Activated naive CD8-positive, alpha-beta T cell treated with anti-CD3 and anti-CD28 coated beads for 36 hours (primary cell): ENCODE measurements around the gene IFIH1. TPM values are rescaled to one million over a fixed set of nuclear protein-coding genes. Genes with fewer than 3 reads are reported as not detected.

ENCODE experiments used
- DNase-seq: peaks from one replicate; pipeline ENCODE4 v3.0.0; 2021
- H3K27ac Mint-ChIP-seq: one replicate; pipeline ENCODE4 v1.8.0; 2022; ENCODE audit warnings: mild to moderate bottlenecking, moderate library complexity, mixed read lengths
- H3K27me3 Mint-ChIP-seq: one replicate; pipeline ENCODE4 v1.8.0; 2022; ENCODE audit warnings: mild to moderate bottlenecking, mixed read lengths
- H3K36me3 Mint-ChIP-seq: one replicate; pipeline ENCODE4 v1.8.0; 2021; ENCODE audit warnings: mild to moderate bottlenecking, mixed read lengths
- H3K4me1 Mint-ChIP-seq: one replicate; pipeline ENCODE4 v1.8.0; 2021; ENCODE audit warnings: mixed read lengths
- H3K4me3 Mint-ChIP-seq: one replicate; pipeline ENCODE4 v1.8.0; 2022; ENCODE audit warnings: mild to moderate bottlenecking, moderate library complexity, mixed read lengths
- H3K9me3 Mint-ChIP-seq: one replicate; pipeline ENCODE4 v1.8.0; 2022; ENCODE audit warnings: mixed read lengths
- total RNA-seq, 2 experiments: library from RNA; stranded (reverse); gene quantifications; one replicate each; pipeline ENCODE4 v1.2.3, GENCODE V29; 2021

Gene IFIH1
- total RNA-seq, result 10 to 100 TPM; 35.9 to 36.8 TPM

- Mint-ChIP-seq H3K4me1 (peaks cover 53% of the 10 kb centered on the region), H3K27ac (peak within 1 kb of the TSS; percentile 98), H3K9me3 (no peaks in the 10 kb centered on the region), H3K4me3 (peak within 1 kb of the TSS; percentile 91), H3K27me3 (no peaks in the 10 kb centered on the region), H3K36me3 (peaks cover 19% of the 10 kb centered on the region)
- peak; percentile 78 for DNase-seq
Observed at GRCh38 chr2:162318328-162319180, at the start of gene IFIH1. TSS of gene IFIH1 (minus strand) at chr2:162318684. CDS start at chr2:162318307, 377 bp downstream.

GRCh38 chr2:162365392-162365791 lies 46.9 kb upstream of the IFIH1 start:
- Mint-ChIP-seq H3K27ac (no peak overlapping the region), H3K36me3 (no peaks in the 10 kb centered on the region), H3K27me3 (no peaks in the 10 kb centered on the region), H3K4me1 (no peaks in the 10 kb centered on the region), H3K4me3 (no peak overlapping the region), H3K9me3 (no peaks in the 10 kb centered on the region)
- no peak for DNase-seq

GRCh38 chr2:162344617-162344950 lies 26.1 kb upstream of the IFIH1 start:
- H3K27me3 Mint-ChIP-seq, result no peaks in the 10 kb centered on the region
- H3K4me3 Mint-ChIP-seq, result peak overlapping the region; percentile 88
- H3K27ac Mint-ChIP-seq, result peak overlapping the region; percentile 69
- H3K9me3 Mint-ChIP-seq, result peaks cover 1% of the 10 kb centered on the region
- no peak for DNase-seq
- no peaks in the 10 kb centered on the region for H3K36me3 Mint-ChIP-seq
- peaks cover 14% of the 10 kb centered on the region for H3K4me1 Mint-ChIP-seq

- Mint-ChIP-seq H3K27me3 (no peaks in the 10 kb centered on the region), H3K27ac (peak within 1 kb of the TSS; percentile 75), H3K36me3 (no peaks in the 10 kb centered on the region), H3K9me3 (peaks cover 1% of the 10 kb centered on the region), H3K4me3 (peak within 1 kb of the TSS; percentile 88), H3K4me1 (peaks cover 14% of the 10 kb centered on the region)
- DNase-seq, result peak; percentile 98
Observed at GRCh38 chr2:162343824-162344616, 25.5 kb upstream of the IFIH1 start, which contains the start of gene GCA. TSS of gene GCA (plus strand) at chr2:162344132. CDS start at chr2:162344249, 117 bp downstream.

- peaks cover 14% of the 10 kb centered on the region for H3K4me1 Mint-ChIP-seq
- H3K9me3 Mint-ChIP-seq, result peaks cover 1% of the 10 kb centered on the region
- DNase-seq, result no peak
- H3K27ac Mint-ChIP-seq, result peak overlapping the region; percentile 75
- no peaks in the 10 kb centered on the region for H3K36me3 Mint-ChIP-seq
- H3K4me3 Mint-ChIP-seq, result peak overlapping the region; percentile 88
- H3K27me3 Mint-ChIP-seq, result no peaks in the 10 kb centered on the region
Observed at GRCh38 chr2:162343492-162343823, 25.0 kb upstream of the IFIH1 start.

- no peaks in the 10 kb centered on the region for H3K36me3 Mint-ChIP-seq
- no peak for DNase-seq
- peaks cover 14% of the 10 kb centered on the region for H3K4me1 Mint-ChIP-seq
- H3K27me3 Mint-ChIP-seq, result no peaks in the 10 kb centered on the region
- no peak overlapping the region for H3K27ac Mint-ChIP-seq
- H3K9me3 Mint-ChIP-seq, result peaks cover 1% of the 10 kb centered on the region
- H3K4me3 Mint-ChIP-seq, result no peak overlapping the region
Observed at GRCh38 chr2:162342841-162343240, 24.4 kb upstream of the IFIH1 start.

- Mint-ChIP-seq H3K9me3 (peaks cover 1% of the 10 kb centered on the region), H3K36me3 (no peaks in the 10 kb centered on the region), H3K27me3 (no peaks in the 10 kb centered on the region), H3K27ac (no peak overlapping the region), H3K4me3 (no peak overlapping the region), H3K4me1 (peaks cover 14% of the 10 kb centered on the region)
- no peak for DNase-seq
Observed at GRCh38 chr2:162342321-162342720, 23.8 kb upstream of the IFIH1 start.

- H3K27ac Mint-ChIP-seq, result no peak overlapping the region
- DNase-seq, result no peak
- H3K9me3 Mint-ChIP-seq, result peaks cover 1% of the 10 kb centered on the region
- H3K4me1 Mint-ChIP-seq, result peaks cover 11% of the 10 kb centered on the region
- H3K36me3 Mint-ChIP-seq, result no peaks in the 10 kb centered on the region
- H3K4me3 Mint-ChIP-seq, result no peak overlapping the region
- H3K27me3 Mint-ChIP-seq, result no peaks in the 10 kb centered on the region
Observed at GRCh38 chr2:162340822-162341221, 22.3 kb upstream of the IFIH1 start.

GRCh38 chr2:162337868-162338267 lies 19.4 kb upstream of the IFIH1 start:
- Mint-ChIP-seq H3K27ac (no peak overlapping the region), H3K27me3 (no peaks in the 10 kb centered on the region), H3K36me3 (no peaks in the 10 kb centered on the region), H3K4me1 (no peaks in the 10 kb centered on the region), H3K9me3 (no peaks in the 10 kb centered on the region), H3K4me3 (no peak overlapping the region)
- no peak for DNase-seq

- H3K4me1 Mint-ChIP-seq, result no peaks in the 10 kb centered on the region
- H3K27me3 Mint-ChIP-seq, result no peaks in the 10 kb centered on the region
- no peak for DNase-seq
- no peak overlapping the region for H3K4me3 Mint-ChIP-seq
- H3K27ac Mint-ChIP-seq, result no peak overlapping the region
- no peaks in the 10 kb centered on the region for H3K9me3 Mint-ChIP-seq
- H3K36me3 Mint-ChIP-seq, result no peaks in the 10 kb centered on the region
Observed at GRCh38 chr2:162333968-162334367, 15.5 kb upstream of the IFIH1 start.

GRCh38 chr2:162330881-162331280 lies 12.4 kb upstream of the IFIH1 start:
- H3K27me3 Mint-ChIP-seq, result no peaks in the 10 kb centered on the region
- no peak for DNase-seq
- no peak overlapping the region for H3K4me3 Mint-ChIP-seq
- no peaks in the 10 kb centered on the region for H3K36me3 Mint-ChIP-seq
- H3K27ac Mint-ChIP-seq, result no peak overlapping the region
- no peaks in the 10 kb centered on the region for H3K9me3 Mint-ChIP-seq
- no peaks in the 10 kb centered on the region for H3K4me1 Mint-ChIP-seq

- no peak overlapping the region for H3K27ac Mint-ChIP-seq
- H3K27me3 Mint-ChIP-seq, result no peaks in the 10 kb centered on the region
- no peak for DNase-seq
- H3K4me1 Mint-ChIP-seq, result no peaks in the 10 kb centered on the region
- no peak overlapping the region for H3K4me3 Mint-ChIP-seq
- H3K36me3 Mint-ChIP-seq, result no peaks in the 10 kb centered on the region
- H3K9me3 Mint-ChIP-seq, result no peaks in the 10 kb centered on the region
Observed at GRCh38 chr2:162328424-162329157, 10.1 kb upstream of the IFIH1 start.

GRCh38 chr2:162327806-162328205 lies 9.3 kb upstream of the IFIH1 start:
- H3K4me3 Mint-ChIP-seq, result no peak overlapping the region
- H3K27me3 Mint-ChIP-seq, result no peaks in the 10 kb centered on the region
- H3K4me1 Mint-ChIP-seq, result no peaks in the 10 kb centered on the region
- no peaks in the 10 kb centered on the region for H3K36me3 Mint-ChIP-seq
- H3K27ac Mint-ChIP-seq, result no peak overlapping the region
- no peaks in the 10 kb centered on the region for H3K9me3 Mint-ChIP-seq
- DNase-seq, result no peak

- no peak overlapping the region for H3K4me3 Mint-ChIP-seq
- H3K36me3 Mint-ChIP-seq, result no peaks in the 10 kb centered on the region
- no peaks in the 10 kb centered on the region for H3K4me1 Mint-ChIP-seq
Observed at GRCh38 chr2:162327134-162327769, 8.8 kb upstream of the IFIH1 start.

GRCh38 chr2:162324953-162325352 lies 6.5 kb upstream of the IFIH1 start:
- Mint-ChIP-seq H3K4me1 (peaks cover 15% of the 10 kb centered on the region), H3K36me3 (no peaks in the 10 kb centered on the region), H3K4me3 (no peak overlapping the region), H3K9me3 (no peaks in the 10 kb centered on the region), H3K27ac (no peak overlapping the region), H3K27me3 (no peaks in the 10 kb centered on the region)
- DNase-seq, result no peak

More at GRCh38 chr2:162327134-162327769, 8.8 kb upstream of the IFIH1 start:
- no peak overlapping the region for H3K27ac Mint-ChIP-seq
- H3K9me3 Mint-ChIP-seq, result no peaks in the 10 kb centered on the region
- DNase-seq, result no peak
- H3K27me3 Mint-ChIP-seq, result no peaks in the 10 kb centered on the region
